SU-DHL-6 (cell line): ENCODE measurements around the gene UBE4B.

Source experiments
- EZH2phosphoT487 ChIP-seq: fragments of 200-600 bp; sonication (generic), shearing (Covaris generic); conservative IDR thresholded peaks from 2 replicates; pipeline ENCODE4 v1.6.1; 2018; ENCODE audit warnings: mild to moderate bottlenecking, antibody characterized with exemption, low read length, moderate library complexity, mixed read lengths
- TF ChIP-seq, protein P1 (sequence below): fragments of 200-600 bp; sonication (generic); IDR thresholded peaks from one replicate; pipeline ENCODE4 v1.5.1; 2017; ENCODE audit warnings: antibody characterized with exemption, mild to moderate bottlenecking, low read length, moderate library complexity; ENCODE audit not compliant: insufficient read depth, poor library complexity, severe bottlenecking

DNA sequence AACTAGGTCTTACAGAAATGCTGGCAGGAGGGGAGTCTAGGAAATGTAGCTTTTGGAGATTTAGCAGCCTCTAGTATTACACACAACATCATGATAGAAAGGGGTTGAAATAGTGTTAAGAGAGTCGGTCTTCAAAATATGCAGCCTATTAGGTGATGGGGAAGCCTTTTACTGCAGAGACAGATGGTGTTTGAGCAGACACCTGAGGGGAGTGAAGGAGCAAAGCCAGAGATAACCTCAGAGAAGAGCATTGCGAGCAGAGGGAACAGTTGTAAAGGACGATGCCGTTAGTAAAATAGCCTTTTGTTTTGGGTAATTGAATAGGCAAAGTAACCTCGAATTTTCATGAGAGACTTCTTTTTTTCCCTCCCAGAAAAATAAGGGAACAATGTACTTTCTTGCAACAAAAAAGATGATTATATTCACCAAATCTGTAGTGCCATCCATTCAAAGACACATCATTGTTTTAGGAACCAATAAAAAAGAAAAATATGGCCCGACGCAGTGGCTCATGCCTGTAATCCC is 111.3 kb downstream of the UBE4B start:
- TF ChIP-seq, protein P1, sequence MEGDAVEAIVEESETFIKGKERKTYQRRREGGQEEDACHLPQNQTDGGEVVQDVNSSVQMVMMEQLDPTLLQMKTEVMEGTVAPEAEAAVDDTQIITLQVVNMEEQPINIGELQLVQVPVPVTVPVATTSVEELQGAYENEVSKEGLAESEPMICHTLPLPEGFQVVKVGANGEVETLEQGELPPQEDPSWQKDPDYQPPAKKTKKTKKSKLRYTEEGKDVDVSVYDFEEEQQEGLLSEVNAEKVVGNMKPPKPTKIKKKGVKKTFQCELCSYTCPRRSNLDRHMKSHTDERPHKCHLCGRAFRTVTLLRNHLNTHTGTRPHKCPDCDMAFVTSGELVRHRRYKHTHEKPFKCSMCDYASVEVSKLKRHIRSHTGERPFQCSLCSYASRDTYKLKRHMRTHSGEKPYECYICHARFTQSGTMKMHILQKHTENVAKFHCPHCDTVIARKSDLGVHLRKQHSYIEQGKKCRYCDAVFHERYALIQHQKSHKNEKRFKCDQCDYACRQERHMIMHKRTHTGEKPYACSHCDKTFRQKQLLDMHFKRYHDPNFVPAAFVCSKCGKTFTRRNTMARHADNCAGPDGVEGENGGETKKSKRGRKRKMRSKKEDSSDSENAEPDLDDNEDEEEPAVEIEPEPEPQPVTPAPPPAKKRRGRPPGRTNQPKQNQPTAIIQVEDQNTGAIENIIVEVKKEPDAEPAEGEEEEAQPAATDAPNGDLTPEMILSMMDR: no peak
- no peak for TF ChIP-seq EZH2phosphoT487
